ENCODE measurements around the gene PFKL. TPM values are rescaled to one million over a fixed set of nuclear protein-coding genes. Genes with fewer than 3 reads are reported as not detected.

PFKL gene
- polyA plus RNA-seq, 4 donors = 69.7 to 172 (median 115) TPM

GRCh38 chr21:44325386-44326271 lies 25.8 kb downstream of the PFKL start:
- no peak for DNase-seq (ENCODE audit: low read depth in 4 of 4, low spot score in 3 of 4)

- DNase-seq (ENCODE audit: low read depth in 4 of 4, low spot score in 3 of 4) = no peak
Measured at GRCh38 chr21:44326272-44326647, 26.4 kb downstream of the PFKL start.

GRCh38 chr21:44326716-44327602 lies 27.1 kb downstream of the PFKL start:
- no peak for DNase-seq (ENCODE audit: low read depth in 4 of 4, low spot score in 3 of 4)

GRCh38 chr21:44327603-44327974 lies 27.7 kb downstream of the PFKL start:
- no peak for DNase-seq (ENCODE audit: low read depth in 4 of 4, low spot score in 3 of 4)

- DNase-seq (ENCODE audit: low read depth in 4 of 4, low spot score in 3 of 4) = no peak
Measured at GRCh38 chr21:44328242-44328895, 28.5 kb downstream of the PFKL start.

GRCh38 chr21:44329086-44329889 lies 29.4 kb downstream of the PFKL start:
- DNase-seq (ENCODE audit: low read depth in 4 of 4, low spot score in 3 of 4) = no peak

GRCh38 chr21:44329971-44330681 lies 30.3 kb downstream of the PFKL start:
- DNase-seq (ENCODE audit: low read depth in 4 of 4, low spot score in 3 of 4) = no peak

- no peak for DNase-seq (ENCODE audit: low read depth in 4 of 4, low spot score in 3 of 4)
Measured at GRCh38 chr21:44330698-44331097, 30.8 kb downstream of the PFKL start.

- no peak for DNase-seq (ENCODE audit: low read depth in 4 of 4, low spot score in 3 of 4)
Measured at GRCh38 chr21:44331209-44331608, 31.4 kb downstream of the PFKL start.

- DNase-seq (ENCODE audit: low read depth in 4 of 4, low spot score in 3 of 4) = no peak
Measured at GRCh38 chr21:44331650-44332307, 31.9 kb downstream of the PFKL start.

GRCh38 chr21:44332383-44332782 lies 32.5 kb downstream of the PFKL start:
- no peak for DNase-seq (ENCODE audit: low read depth in 4 of 4, low spot score in 3 of 4)

GRCh38 chr21:44332965-44333364 lies 33.1 kb downstream of the PFKL start:
- DNase-seq (ENCODE audit: low read depth in 4 of 4, low spot score in 3 of 4) = no peak

GRCh38 chr21:44333509-44334328 lies 33.9 kb downstream of the PFKL start:
- no peak for DNase-seq (ENCODE audit: low read depth in 4 of 4, low spot score in 3 of 4)

GRCh38 chr21:44334329-44335030 lies 34.6 kb downstream of the PFKL start:
- DNase-seq (ENCODE audit: low read depth in 4 of 4, low spot score in 3 of 4) = no peak

- DNase-seq (ENCODE audit: low read depth in 4 of 4, low spot score in 3 of 4) = no peak
Measured at GRCh38 chr21:44335266-44336059, 35.6 kb downstream of the PFKL start.

GRCh38 chr21:44337449-44337848 lies 37.6 kb downstream of the PFKL start:
- no peak for DNase-seq (ENCODE audit: low read depth in 4 of 4, low spot score in 3 of 4)
